GM18511 (cell line): Measurements from ENCODE around the gene TADA3.
A peak's percentile ranks its signal among the peaks of the same experiment; 100 is the strongest.

Source experiments
- ATAC-seq: cut with Tn5 transposase; IDR thresholded peaks from one replicate; pipeline ENCODE4 v1.9.1; 2021; ENCODE audit warnings: mild to moderate bottlenecking, moderate library complexity; ENCODE audit not compliant: unreplicated experiment

TADA3 gene

DNA sequence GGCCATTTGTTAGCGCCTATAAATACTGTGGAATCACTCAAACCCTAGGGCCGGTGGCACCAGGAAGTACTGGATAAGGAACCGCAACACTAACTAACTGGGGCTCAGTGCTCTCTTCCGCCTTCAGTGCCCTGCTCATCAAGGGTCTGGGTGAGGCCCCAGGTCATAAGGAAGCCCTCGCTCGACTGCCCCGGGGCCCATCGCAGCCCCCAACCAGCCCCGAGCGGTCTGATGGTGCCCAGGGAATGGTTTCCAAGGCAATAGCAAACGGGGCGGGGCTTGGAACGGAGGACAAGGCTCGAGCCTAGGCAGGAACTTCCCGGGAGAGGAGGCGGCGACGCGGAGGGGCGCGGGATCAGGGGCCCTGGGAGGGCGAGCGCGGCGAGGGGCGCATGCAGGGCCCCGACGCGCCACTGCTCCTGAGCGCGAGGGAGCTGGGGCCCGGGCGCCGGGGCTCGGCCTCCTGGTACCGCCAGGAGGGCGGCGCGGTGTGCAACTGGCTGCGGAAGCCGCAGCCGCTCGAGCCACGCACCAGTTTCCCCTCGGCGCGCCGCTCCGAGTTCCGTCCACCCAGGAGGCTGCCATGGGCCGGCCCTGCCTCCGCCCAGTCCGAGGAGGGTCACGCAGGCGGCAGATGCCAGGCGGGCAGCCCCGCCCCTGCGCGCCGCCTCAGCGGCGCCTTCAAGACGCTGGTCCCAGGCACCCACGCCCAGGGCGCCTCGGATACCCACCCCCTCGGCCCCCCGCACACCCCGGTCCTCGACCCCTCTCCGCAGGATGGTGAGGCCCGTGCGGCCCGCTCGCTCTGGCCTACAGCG, 17.6 kb upstream of the TADA3 start, which contains the start of gene TTLL3:
TSS of gene TTLL3 (plus strand) at position 648 of the 818 bp plus-strand sequence. CDS start 400 bp downstream, outside the sequence.
- ATAC-seq = peak; percentile 53

DNA sequence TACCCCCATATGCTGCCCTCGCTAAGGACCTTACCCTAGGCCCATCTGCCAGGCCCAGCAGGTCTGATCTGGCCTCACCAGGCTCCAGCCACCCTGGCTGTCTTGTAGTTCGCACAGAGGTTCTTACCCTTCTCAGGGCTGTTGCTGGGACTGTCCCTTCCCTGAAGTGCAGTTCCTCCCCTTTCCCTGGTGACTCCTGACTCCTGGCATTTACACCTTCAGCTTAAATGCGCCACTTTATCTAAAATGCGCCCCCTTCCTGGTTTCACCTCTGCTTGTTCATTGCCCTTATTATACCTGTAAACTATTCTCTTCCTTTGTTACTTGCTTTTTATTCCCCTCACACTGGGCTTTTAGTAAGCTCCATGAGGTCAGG, 17.0 kb upstream of the TADA3 start:
- ATAC-seq = peak; percentile 25

DNA sequence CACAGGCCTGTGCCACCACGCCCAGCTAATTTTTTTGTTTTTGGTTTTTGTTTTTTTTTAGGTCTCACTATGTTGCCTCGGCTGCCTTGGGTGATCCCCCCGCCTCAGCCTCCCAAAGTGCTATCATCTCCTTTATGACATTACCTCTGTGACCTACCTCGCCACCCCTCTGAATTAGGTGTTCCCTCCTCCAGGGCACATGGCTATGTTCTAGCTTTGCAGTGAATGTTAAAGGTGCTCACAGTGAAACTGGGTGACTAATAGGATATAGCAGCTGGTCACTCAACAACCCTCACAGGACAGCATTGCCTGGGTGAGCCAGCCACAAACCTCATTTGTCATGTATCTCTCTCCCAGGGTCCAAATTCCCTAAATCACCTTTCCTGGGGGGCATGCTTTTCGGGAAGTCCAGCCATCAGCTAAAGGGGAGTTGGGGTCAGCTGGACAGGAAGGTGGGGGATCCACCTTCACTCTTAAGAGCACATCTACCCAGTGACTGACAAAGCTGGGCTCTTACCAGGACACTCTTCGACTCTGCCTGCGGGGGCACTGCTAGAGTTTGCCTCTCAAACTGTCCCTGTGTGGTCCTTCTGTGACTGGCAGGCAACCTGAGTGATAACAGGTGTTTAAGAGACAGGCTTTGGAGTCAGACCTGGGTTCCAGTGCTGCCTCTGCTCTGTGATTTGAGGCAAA, 16.2 kb upstream of the TADA3 start:
- peak; percentile 60 for ATAC-seq

DNA sequence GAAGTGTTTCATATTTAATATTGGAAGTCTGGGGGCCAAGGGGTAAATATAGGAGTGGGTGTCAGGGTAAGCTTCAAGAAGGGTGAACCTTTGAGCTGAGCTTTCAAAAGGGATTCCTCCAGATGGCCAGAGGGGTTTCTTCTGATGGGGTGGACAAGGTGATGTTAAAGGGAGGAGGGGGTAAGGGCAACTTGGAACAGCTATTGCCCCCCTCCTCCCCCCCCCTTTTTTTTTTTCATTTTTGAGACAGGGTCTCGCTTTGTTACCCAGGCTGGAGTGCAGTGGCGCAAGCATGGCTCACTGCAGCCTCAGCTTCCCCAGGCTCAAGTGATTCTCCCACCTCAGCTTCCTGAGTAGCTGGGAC, 15.7 kb upstream of the TADA3 start:
- ATAC-seq = no peak

DNA sequence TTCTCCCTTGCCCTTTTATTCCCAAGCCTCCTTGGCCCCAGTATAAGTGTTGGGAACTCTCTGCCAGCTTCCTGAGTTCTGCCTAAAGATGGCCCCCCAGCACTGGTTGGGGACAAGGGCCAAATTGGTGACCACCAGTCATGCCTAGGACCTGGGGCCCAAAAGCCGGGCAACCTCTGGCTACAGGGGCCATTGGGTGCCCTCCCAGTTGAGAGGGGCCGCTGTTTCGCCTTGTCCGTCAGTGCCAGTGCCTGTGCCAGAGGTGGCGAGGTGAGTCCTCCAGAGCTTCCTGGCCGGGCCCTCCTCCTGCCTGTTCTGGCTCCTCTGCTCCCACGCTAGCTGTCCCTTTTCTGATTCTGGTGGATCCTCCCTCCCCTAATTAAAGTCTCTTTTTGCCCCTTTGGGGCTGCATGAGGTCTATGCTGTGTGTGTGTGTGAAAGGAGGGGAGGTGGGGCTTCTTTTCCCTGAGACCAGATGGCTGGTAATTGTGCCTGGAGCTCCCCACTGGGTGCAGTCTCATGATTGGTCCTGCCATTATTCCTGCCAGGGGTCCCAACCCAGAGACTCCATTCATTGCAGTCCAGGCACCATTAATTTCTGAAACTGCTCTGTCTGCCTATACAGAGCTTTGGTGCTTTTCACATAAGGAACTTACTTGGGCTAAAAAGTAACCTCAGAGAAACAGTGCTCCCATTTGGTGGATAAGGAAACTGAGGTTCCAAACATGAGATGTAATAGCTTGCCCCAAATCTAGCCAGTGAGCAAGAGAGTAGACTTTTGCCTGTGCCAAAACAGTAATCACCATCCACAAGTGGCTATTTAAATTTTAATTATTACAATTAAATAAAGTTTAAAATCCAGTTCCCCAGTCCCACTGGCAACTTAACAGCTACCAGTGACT, 14.7 kb upstream of the TADA3 start:
- ATAC-seq = no peak

DNA sequence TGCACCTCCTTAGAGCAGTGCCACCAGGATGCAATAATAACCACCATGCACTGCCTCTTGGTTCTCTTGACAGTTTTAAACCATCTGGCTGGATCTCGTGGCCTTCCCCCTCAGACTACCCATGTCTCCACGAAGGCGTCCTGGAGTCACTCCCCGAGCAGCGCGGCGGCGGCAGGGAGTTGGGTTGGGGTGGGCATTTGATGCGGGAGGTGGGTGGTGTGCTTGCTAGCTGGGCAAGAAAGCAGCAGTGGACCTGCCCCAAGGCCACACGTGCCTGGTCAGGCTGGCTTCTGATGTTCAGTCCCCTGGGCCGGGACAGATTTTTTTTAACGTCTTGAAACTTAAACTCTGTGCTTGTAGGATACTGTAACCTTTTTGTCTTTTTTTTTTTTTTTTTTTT, 13.9 kb upstream of the TADA3 start:
- no peak for ATAC-seq

DNA sequence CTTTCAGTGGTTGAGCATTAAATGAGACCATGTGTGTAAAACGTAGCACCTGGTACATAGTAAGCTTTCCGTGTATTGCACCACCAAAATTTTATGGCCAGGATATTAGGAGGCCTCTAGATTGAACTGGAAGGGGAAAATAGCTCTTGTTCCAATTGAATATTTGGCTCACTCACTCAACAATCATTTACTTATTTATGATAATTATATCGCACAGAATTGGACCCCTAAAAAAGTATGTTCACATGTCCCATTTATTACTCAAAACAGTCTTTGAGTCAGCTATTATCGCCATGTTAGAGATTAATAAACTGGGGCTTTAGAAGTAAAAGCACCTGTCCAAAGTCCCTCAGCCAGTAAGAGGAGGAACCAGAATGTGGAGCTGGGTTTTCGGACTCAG, 12.7 kb upstream of the TADA3 start:
- ATAC-seq = no peak

DNA sequence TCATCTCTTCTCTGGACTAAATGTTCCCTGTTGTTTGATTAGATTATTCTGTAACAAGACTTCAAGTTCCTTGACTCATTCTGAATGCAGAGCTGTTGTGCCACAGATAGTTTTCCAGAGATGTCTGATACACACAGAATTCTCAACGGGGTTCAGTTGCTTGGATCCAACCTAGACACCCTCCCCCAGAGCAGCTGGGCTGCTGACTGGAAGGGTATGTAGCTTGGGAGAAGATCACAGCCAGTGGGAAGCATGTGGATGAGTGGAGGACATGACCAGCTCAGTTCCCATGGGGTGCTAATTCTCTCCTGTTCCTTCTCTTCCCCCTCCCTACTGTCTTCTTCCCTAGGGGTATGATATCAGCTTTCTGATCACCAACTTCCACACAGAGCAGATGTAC, 11.2 kb upstream of the TADA3 start:
- ATAC-seq = no peak

DNA sequence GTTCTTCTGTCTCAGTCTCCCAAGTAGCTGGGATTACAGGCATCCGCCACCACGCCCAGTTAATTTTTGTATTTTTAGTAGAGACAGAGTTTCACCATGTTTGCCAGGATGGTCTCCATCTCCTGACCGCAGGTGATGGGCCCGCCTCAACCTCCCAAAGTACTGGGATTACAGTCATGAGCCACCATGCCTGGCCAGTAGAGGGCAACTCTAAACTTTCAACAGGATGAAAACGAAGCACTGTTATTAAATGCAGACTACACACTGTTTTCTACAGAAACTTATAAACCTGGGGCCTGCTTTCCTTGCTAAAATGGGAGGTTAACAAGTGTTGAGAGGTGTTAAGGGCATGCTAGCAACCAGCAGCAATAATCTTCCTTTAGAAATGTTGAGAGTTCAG, 8.3 kb upstream of the TADA3 start:
- ATAC-seq = no peak

DNA sequence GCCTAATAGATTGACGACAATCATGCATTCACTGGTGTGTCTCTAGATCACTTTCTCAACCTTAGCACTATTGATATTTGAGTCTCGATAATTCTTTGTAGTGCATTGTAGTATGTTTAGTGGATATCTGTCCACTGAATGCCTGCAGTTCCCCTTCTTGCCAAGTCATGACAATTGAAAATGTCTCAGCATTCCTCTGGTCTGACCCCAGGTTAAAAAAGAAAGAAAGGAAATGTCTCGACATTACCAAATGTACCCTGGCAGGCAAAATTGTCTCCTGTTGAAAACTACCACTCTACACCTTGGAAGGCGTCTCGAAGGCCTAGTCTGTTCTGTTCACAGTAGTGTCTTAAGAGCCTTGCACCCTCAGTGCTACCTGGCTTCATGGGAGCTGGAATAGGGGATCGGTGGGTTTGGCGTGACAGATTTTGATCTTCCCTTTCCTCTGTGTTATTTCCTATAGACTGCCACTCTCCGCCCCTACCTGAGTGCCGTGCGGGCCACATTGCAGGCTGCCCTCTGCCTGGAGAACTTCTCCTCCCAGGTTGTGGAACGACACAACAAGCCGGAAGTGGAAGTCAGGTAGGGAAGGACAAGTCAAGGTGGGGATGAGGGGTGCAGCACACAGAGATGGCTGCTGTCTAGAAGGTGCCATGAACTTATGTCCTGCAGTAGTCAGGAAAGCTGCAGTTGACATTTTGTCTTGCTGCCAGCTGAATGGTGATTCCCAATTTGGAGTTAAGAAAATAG, 5.1 kb upstream of the TADA3 start:
- ATAC-seq = no peak

DNA sequence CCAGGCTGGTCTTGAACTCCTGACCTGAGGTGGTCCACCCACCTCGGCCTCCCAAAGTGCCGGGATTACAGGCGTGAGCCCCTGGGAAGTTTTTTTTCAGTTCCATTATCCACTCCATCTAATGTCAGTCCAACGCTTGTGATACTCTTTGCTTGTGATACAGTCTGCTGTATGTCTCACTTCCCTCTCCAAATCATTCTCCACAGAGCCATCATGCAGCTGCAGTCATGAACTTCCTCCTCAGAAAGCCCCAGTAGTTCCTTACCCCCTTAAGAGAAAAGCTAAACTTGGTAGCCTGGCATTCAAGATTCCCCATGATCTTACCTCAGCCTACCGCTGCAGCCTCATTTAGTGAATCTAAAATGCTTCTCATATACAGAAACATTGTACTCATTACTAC, 2.9 kb upstream of the TADA3 start:
- no peak for ATAC-seq

DNA sequence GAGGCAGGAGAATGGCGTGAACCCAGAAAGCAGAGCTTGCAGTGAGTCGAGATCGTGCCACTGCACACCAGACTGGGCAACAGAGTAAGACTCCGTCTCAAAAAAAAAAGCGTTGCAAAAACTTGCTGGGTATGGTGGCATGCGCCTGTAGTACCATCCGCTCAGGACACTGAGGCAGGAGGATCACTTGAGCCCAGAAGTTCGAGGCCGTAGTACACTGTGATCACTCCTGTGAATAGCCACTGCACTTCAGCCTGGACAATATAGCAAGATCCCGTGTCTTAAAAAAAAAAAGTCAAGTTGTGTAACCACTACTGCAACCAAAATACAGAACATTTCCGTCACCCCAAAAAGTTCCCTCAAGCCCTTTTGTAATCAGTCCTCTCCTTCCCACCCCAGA, 2.1 kb upstream of the TADA3 start:
- no peak for ATAC-seq

DNA sequence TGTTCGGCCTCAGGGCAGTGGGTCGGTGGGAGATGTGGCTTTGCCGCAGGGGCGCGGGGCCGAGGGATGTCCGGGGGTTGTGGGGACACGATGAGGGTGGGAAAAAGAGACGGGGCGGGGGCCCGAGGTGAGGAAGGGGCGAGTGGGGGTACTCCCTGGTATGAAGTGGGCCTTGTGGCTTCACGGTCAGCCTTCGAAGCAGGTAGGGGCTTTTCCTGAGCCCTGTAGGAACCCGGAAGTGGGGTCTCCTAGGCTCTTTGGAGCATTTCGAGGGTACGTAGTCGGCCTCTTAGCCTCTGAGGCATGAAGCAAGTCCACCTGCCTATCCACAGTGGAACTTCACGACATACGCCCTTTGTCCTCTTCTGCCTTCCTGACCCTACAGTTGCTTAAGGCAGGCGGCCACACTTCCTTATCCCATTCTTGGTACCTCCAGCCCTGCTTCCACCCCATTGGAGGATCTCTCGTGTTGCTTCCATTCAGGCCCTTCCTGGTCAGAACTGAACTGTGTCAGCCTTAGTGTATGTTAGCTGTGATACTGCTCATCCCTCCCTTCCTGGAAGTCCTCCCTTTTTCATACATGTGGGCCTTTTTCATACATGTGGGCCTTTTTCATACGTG, 998 bp upstream of the TADA3 start:
- peak; percentile 7 for ATAC-seq

DNA sequence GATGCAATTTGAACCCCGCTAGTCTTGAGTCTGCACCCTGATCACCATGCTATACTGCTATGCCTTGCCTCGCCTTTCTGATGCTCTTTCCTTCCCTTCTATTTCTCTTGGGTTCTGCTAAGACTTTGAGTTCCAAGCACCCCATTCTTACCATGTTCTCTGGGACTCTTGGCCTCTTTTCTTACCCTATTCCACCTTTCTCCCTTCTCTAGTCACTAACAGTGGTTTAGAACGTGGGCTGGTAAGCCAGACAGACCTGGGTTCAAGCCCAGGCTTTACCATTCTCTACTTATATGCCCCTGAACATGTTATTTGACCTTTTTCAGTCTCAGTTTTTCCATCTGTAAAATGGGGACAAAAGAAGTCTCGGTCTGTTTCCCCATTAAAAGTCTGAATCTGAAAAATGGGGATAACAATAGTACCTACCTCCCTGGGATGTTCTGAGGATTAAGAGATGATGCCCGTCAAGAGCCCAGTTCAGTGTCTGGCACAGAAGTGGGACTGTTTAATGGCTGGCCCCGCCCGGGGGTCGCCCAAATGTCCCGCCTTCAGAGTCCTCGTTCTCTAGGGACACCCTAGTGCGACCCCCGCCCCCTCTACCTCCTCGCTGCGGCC, 376 bp downstream of the TADA3 start:
- no peak for ATAC-seq

DNA sequence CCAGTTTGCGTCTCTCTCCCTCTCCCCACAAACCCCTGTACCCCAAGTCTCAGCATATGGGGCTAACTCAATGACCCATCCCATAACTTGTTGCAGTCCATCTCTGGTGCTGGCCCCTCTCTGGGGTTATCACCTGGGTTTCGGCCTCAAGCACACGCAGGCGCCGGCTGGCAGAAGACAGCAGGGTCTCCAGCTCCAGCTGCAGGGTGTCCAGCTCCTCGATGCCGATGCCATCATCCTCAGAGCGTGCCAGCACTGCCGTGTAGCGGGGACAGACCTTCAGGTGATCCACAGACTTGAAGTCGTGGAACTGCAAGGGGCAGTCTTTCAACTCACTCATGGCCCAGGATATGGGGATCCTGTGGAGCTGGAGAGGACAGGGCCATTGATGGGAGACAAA, 1.1 kb downstream of the TADA3 start:
- no peak for ATAC-seq

DNA sequence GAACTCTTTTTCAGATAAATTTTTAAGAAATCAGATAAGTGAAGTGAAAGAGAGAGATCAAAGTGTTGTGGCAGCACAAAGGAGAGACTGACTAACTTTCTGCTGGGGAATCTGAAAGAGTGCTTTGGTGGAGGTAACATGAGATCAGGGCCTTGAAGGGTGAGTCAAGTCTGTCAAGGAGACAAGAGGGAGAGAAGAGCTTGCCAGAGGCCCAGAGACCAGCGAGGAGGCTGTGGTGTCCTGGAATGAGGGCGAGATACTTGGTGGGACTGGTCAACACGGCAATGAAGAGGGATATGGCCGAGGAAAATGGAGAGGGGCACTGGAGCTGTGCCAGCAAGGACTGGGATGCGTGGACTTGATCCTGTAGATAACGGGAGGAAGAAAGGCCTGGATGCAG, 4.6 kb downstream of the TADA3 start:
- no peak for ATAC-seq

DNA sequence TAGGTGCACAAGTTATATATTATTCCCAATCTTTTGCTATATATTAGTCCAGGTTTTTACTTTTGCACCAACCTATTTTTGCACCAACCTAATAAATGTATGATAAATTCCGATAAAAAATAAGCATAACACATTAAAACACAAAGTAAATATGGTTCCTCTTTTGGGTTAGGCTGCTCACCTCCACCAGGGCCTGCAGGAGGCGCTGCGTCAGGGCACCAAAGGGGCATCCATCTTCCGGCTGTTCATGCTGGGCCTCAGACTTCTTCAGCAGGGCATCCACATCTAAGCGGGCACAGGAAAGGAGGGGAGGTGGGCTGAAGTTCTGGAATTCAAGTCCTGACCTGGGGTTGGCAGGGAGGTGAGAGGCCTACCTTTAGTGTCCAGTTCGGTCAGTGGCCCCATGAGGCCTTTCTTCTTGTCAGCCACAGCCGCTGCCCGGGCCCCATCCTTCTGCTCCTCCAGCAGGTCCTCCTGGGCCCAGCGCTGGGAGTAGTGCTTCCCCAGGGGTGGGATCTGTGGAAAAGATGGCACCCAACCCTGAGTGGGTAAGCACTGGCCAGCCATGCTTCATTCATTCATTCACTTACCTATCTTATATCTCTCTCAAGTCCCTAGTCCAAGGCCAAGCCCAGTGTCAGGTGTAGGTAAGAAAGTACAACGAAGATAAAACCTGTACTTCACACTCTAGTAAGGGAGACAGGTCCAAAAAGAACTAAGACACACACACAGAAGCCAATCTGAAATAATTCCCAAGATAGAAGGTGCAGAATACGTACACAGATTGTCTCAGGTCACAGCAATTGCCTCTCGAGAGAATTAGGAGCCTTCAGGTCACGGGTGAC, 5.2 kb downstream of the TADA3 start:
- ATAC-seq = no peak

DNA sequence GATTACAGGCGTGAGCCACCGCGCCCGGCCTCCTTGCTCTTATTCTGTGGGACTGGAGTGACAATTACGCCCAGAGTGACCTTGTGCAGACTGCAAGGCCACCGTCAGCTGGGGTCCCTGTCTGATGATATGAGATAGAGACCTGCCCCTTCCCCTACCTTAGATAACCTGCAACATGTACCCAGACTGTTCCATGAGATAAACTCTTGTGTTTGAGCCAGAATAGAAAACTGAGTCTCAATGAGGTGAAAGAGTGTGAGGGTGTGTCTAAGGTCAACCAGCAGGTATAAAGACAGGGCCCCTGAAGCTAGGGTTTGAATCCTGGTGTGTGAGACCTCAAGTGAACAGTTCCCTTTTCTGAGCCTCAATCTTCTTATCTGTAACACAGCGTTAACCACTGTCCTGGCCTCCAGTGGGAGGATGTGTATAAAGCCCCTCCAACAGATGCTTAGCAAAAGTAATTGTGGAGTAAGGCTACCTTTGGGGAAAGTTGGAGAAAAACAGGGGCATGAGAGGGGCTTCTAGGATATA, 6.0 kb downstream of the TADA3 start:
- ATAC-seq = no peak

DNA sequence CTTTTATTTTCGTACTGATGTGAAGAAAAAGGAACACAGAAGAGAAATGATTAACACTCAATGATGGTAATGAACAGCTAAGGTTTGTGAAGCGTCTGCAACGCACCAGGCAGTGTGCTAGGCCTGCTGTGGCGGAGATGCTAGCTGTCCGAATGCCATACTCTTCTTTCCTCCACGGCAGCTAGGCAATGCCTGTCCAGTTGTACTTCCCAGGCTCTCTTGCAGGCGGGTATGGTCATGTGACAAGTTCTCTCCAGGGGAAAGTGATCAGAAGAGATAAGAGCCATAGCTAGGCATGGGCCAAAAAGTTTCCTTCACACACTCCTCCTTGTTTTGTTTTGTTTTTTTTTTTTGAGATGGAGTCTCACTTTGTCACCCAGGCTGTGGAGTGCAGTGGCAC, 6.7 kb downstream of the TADA3 start:
- no peak for ATAC-seq
